ENCODE data around the gene NTN1. TPM values are rescaled to one million over a fixed set of nuclear protein-coding genes. Genes with fewer than 3 reads are reported as not detected.
"Not testable (repeated sequence)": the region's sequence is repeated elsewhere in the genome, so short reads cannot be mapped to it uniquely, and the experiment has no call there.

The NTN1 gene
- total and polyA plus RNA-seq, 2 experiments from 2014 or later, result 0.42 to 2.1 TPM

GRCh38 chr17:9094193-9094592, 72.9 kb downstream of the NTN1 start:
- Histone ChIP-seq H2AFZ (no peak overlapping the region), H3K4me3 (no peak overlapping the region), H4K20me1 (ENCODE audit: insufficient read depth, poor library complexity, severe bottlenecking) (no peaks in the 10 kb centered on the region), H3K36me3 (replicated peaks; ENCODE audit: insufficient read depth, low read depth) (no peaks in the 10 kb centered on the region), H3K9me3 (ENCODE audit: low read depth) (no peaks in the 10 kb centered on the region), H3K9me2 (replicated peaks; ENCODE audit: insufficient read depth) (no peaks in the 10 kb centered on the region), H3K79me2 (no peaks in the 10 kb centered on the region), H3K27me3 (peaks cover 4% of the 10 kb centered on the region), H3K27ac (no peak overlapping the region), H3K4me1 (ENCODE audit: insufficient read depth) (no peaks in the 10 kb centered on the region), H3K4me2 (no peak overlapping the region)
- no peak for DNase-seq (ENCODE audit: low spot score)
- TF ChIP-seq CTCF (IDR thresholded peaks at IDR 0.05; ENCODE audit: poor library complexity) (no peak), EZH2 (IDR thresholded peaks at IDR 0.05; ENCODE audit: borderline replicate concordance) (no peak), EZH2phosphoT487 (IDR thresholded peaks at IDR 0.05; ENCODE audit: low read depth, severe bottlenecking, unreplicated experiment) (no peak)
- 92% methylated on average over 1 of the region's 1 CpG for WGBS (ENCODE audit: low lambda C conversion rate, missing lambda C conversion rate)

GRCh38 chr17:9095390-9095789, 74.1 kb downstream of the NTN1 start:
- 88% methylated on average over 2 of the region's 2 CpGs for WGBS (ENCODE audit: low lambda C conversion rate, missing lambda C conversion rate)
- TF ChIP-seq CTCF (IDR thresholded peaks at IDR 0.05; ENCODE audit: poor library complexity), result no peak
- Histone ChIP-seq H3K9me3 (ENCODE audit: low read depth) (no peaks in the 10 kb centered on the region), H3K79me2 (no peaks in the 10 kb centered on the region), H4K20me1 (ENCODE audit: insufficient read depth, poor library complexity, severe bottlenecking) (no peaks in the 10 kb centered on the region), H3K4me3 (no peak overlapping the region), H3K4me1 (ENCODE audit: insufficient read depth) (no peaks in the 10 kb centered on the region), H3K27me3 (peaks cover 6% of the 10 kb centered on the region), H3K9me2 (replicated peaks; ENCODE audit: insufficient read depth) (no peaks in the 10 kb centered on the region), H3K4me2 (no peak overlapping the region), H3K36me3 (replicated peaks; ENCODE audit: insufficient read depth, low read depth) (no peaks in the 10 kb centered on the region), H3K27ac (no peak overlapping the region), H2AFZ (no peak overlapping the region)
- DNase-seq (ENCODE audit: low spot score), result no peak

- no peak overlapping the region for H2AFZ ChIP-seq
- no peak overlapping the region for H3K4me2 ChIP-seq
- H3K36me3 ChIP-seq (replicated peaks; ENCODE audit: insufficient read depth, low read depth), result no peaks in the 10 kb centered on the region
- no peaks in the 10 kb centered on the region for H3K79me2 ChIP-seq
- H3K9me2 ChIP-seq (replicated peaks; ENCODE audit: insufficient read depth), result no peaks in the 10 kb centered on the region
- TF ChIP-seq EZH2phosphoT487 (IDR thresholded peaks at IDR 0.05; ENCODE audit: low read depth, severe bottlenecking, unreplicated experiment), result no peak
- no peaks in the 10 kb centered on the region for H3K9me3 ChIP-seq (ENCODE audit: low read depth)
- WGBS (ENCODE audit: low lambda C conversion rate, missing lambda C conversion rate), result 89% methylated on average over 6 of the region's 6 CpGs
- no peaks in the 10 kb centered on the region for H3K4me1 ChIP-seq (ENCODE audit: insufficient read depth)
- H3K4me3 ChIP-seq, result no peak overlapping the region
- H3K27me3 ChIP-seq, result peaks cover 6% of the 10 kb centered on the region
- DNase-seq (ENCODE audit: low spot score), result no peak
- H4K20me1 ChIP-seq (ENCODE audit: insufficient read depth, poor library complexity, severe bottlenecking), result no peaks in the 10 kb centered on the region
- H3K27ac ChIP-seq, result no peak overlapping the region
Measured at GRCh38 chr17:9098242-9098825, 77.0 kb downstream of the NTN1 start.

GRCh38 chr17:9101356-9101755, 80.0 kb downstream of the NTN1 start:
- no peaks in the 10 kb centered on the region for H3K79me2 ChIP-seq
- H3K27me3 ChIP-seq, result peaks cover 6% of the 10 kb centered on the region
- no peaks in the 10 kb centered on the region for H4K20me1 ChIP-seq (ENCODE audit: insufficient read depth, poor library complexity, severe bottlenecking)
- no peak for TF ChIP-seq EZH2 (IDR thresholded peaks at IDR 0.05; ENCODE audit: borderline replicate concordance)
- no peak for TF ChIP-seq EZH2phosphoT487 (IDR thresholded peaks at IDR 0.05; ENCODE audit: low read depth, severe bottlenecking, unreplicated experiment)
- TF ChIP-seq CTCF (IDR thresholded peaks at IDR 0.05; ENCODE audit: poor library complexity), result no peak
- no peak overlapping the region for H3K4me3 ChIP-seq
- 95% methylated on average over 1 of the region's 1 CpG for WGBS (ENCODE audit: low lambda C conversion rate, missing lambda C conversion rate)
- H3K9me2 ChIP-seq (replicated peaks; ENCODE audit: insufficient read depth), result no peaks in the 10 kb centered on the region
- no peak for DNase-seq (ENCODE audit: low spot score)
- H2AFZ ChIP-seq, result no peak overlapping the region
- H3K36me3 ChIP-seq (replicated peaks; ENCODE audit: insufficient read depth, low read depth), result no peaks in the 10 kb centered on the region
- H3K27ac ChIP-seq, result no peak overlapping the region
- H3K9me3 ChIP-seq (ENCODE audit: low read depth), result no peaks in the 10 kb centered on the region
- H3K4me1 ChIP-seq (ENCODE audit: insufficient read depth), result no peaks in the 10 kb centered on the region
- H3K4me2 ChIP-seq, result no peak overlapping the region

GRCh38 chr17:9103193-9103592, 81.9 kb downstream of the NTN1 start:
- not testable (repeated sequence) for H3K36me3 ChIP-seq (replicated peaks; ENCODE audit: insufficient read depth, low read depth); DNase-seq (ENCODE audit: low spot score); H4K20me1 ChIP-seq (ENCODE audit: insufficient read depth, poor library complexity, severe bottlenecking); H3K4me2 ChIP-seq; H3K4me1 ChIP-seq (ENCODE audit: insufficient read depth); H3K9me3 ChIP-seq (ENCODE audit: low read depth); H2AFZ ChIP-seq; H3K9me2 ChIP-seq (replicated peaks; ENCODE audit: insufficient read depth); H3K27me3 ChIP-seq; H3K27ac ChIP-seq; H3K79me2 ChIP-seq; H3K4me3 ChIP-seq
- WGBS (ENCODE audit: low lambda C conversion rate, missing lambda C conversion rate), result 88% methylated on average over 3 of the region's 3 CpGs

Data from hepatocyte (in vitro differentiated cells).